ENCODE data around the gene C16orf54. TPM values are rescaled to one million over a fixed set of nuclear protein-coding genes. Genes with fewer than 3 reads are reported as not detected.
"Not testable (repeated sequence)": the region's sequence is repeated elsewhere in the genome, so short reads cannot be mapped to it uniquely, and the experiment has no call there.

The C16orf54 gene
- total RNA-seq, 1 donor from 2014 or later: 2.1 TPM

DNA sequence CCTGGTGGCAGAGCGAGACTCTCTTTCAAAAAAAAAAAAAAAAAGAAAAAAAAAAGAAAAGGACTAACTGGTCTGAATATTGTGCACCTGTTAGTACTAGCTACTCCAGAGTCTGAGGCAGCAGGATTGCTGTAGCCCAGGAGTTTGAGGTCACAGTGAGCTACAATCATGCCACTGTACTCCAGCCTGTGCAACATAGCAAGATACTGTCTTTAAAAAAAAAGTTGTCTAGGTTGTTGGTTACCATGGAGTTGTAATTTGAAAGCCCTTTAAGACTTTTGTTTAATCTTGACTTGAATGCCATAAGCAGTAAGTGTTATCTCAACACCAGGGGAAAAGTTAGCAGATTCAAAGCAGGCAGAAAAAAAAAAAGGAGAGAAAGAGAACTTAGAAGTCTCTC lies 10.9 kb upstream of the C16orf54 start:
- Mint-ChIP-seq H3K36me3 (no peaks in the 10 kb centered on the region), H3K4me1 (ENCODE audit: unreplicated experiment) (peaks cover 12% of the 10 kb centered on the region), H3K4me3 (no peak overlapping the region), H3K9me3 (no peaks in the 10 kb centered on the region), H3K27ac (no peak overlapping the region), H3K27me3 (no peaks in the 10 kb centered on the region)
- TF ChIP-seq CTCF (conservative IDR thresholded peaks at IDR 0.05): no peak
- no peak for DNase-seq (ENCODE audit: extremely low spot score, unreplicated experiment)

DNA sequence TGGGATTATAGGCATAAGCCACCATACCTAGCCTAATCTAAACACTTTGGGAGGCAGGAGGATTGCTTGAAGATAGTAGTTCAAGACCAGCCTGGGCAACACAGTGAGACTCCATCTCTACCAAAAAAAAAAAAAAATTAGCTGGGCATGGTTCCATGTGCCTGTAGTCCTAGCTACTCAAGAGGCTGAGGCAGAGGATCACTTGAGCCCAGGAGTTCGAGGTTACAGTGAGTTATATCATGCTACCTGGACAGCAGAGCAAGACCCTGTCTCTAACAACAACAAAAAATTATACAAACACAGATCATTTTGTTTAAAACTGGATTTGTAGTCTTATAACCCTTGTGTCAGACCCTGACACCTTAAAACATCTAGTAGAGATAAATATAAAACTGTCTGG lies 7.7 kb upstream of the C16orf54 start:
- Mint-ChIP-seq H3K4me3 (no peak overlapping the region), H3K4me1 (ENCODE audit: unreplicated experiment) (peaks cover 5% of the 10 kb centered on the region)

DNA sequence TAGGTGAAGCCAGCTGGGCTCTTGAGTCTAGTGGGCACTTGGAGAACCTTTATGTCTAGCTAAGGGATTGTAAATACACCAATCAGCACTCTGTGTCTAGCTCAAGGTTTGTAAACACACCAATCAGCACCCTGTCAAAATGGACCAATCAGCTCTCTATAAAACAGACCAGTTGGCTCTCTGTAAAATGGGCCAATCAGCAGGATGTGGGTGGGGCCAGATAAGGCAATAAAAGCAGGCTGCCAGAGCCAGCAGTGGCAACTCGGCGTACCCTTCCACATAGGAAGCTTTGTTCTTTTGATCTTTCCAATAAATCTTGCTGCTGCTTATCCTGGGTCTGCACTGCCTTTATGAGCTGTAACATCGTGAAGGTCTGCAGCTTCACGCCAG lies 3.0 kb upstream of the C16orf54 start:
- not testable (repeated sequence) for H3K27ac Mint-ChIP-seq; H3K36me3 Mint-ChIP-seq; H3K27me3 Mint-ChIP-seq; H3K9me3 Mint-ChIP-seq; DNase-seq (ENCODE audit: extremely low spot score, unreplicated experiment); H3K4me1 Mint-ChIP-seq (ENCODE audit: unreplicated experiment); H3K4me3 Mint-ChIP-seq

More for the DNA sequence above, 7.7 kb upstream of the C16orf54 start:
- DNase-seq (ENCODE audit: extremely low spot score, unreplicated experiment): no peak
- no peaks in the 10 kb centered on the region for H3K9me3 Mint-ChIP-seq
- no peaks in the 10 kb centered on the region for H3K27me3 Mint-ChIP-seq
- H3K36me3 Mint-ChIP-seq: no peaks in the 10 kb centered on the region
- no peak for TF ChIP-seq CTCF (conservative IDR thresholded peaks at IDR 0.05)
- no peak overlapping the region for H3K27ac Mint-ChIP-seq

DNA sequence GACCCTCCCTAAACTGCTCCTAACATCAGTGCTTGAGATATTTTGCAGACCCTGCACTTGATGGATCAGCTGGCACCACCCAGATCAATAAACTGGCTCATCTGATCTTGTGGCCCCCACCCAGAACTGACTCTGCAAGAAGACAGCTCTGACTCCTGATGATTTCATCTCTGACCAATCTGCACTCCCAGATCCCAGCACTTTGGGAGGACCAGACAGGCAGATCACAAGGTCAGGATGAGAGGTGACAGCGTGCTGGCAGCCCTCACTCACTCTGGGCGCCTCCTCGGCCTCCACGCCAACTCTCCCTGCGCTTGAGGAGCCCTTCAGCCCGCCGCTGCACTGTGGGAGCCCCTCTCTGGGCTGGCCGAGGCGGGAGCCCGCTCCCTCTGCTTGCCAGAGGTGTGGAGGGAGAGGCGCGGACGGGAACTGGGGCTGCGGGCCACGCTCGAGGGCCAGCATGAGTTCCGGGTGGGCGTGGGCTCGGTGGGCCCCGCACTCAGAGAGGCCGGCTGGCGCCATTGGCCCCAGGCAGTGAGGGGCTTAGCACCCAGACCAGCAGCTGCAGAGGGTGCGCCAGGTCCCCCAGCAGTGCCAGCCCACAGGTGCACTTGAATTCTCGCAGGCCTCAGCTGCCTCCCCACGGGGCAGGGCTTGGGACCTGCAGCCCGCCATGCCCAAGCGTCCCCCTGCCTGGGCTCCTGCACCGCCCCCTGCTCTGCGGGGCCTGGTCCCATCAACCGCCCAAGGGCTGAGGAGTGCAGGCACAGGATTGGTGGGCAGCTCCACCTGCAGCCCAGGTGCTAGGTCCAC lies 2.4 kb upstream of the C16orf54 start:
- Mint-ChIP-seq H3K4me3 (no peak overlapping the region), H3K9me3 (no peaks in the 10 kb centered on the region), H3K27me3 (no peaks in the 10 kb centered on the region), H3K36me3 (no peaks in the 10 kb centered on the region), H3K4me1 (ENCODE audit: unreplicated experiment) (no peaks in the 10 kb centered on the region), H3K27ac (no peak overlapping the region)
- no peak for TF ChIP-seq CTCF (conservative IDR thresholded peaks at IDR 0.05)
- no peak for DNase-seq (ENCODE audit: extremely low spot score, unreplicated experiment)

DNA sequence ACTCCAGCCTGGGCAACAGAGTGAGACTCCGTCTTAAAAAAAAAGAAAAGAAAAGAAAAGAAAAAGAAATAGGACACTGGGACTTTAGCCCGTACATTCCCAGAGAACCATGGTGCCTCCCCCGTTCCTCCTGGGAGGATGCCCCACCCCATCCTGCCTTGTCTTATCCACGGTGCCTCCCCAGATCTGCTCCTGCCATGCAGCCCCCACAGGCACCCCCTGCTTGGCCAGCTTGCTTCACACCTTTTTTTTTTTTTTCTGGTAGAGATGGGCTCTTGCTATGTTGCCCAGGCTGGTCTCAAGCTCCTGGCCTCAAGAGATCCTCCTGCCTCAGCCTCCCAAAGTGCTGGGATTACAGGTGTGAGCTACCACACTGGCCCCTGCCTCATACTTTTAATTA lies 728 bp upstream of the C16orf54 start:
- H3K4me1 Mint-ChIP-seq (ENCODE audit: unreplicated experiment); H3K36me3 Mint-ChIP-seq; H3K27ac Mint-ChIP-seq; H3K9me3 Mint-ChIP-seq; DNase-seq (ENCODE audit: extremely low spot score, unreplicated experiment); H3K27me3 Mint-ChIP-seq; H3K4me3 Mint-ChIP-seq: not testable (repeated sequence)

GRCh38 chr16:29745121-29745852 lies 503 bp downstream of the C16orf54 start:
- Mint-ChIP-seq H3K36me3 (no peaks in the 10 kb centered on the region), H3K4me3 (no peak overlapping the region), H3K9me3 (no peaks in the 10 kb centered on the region), H3K4me1 (ENCODE audit: unreplicated experiment) (no peaks in the 10 kb centered on the region), H3K27me3 (no peaks in the 10 kb centered on the region), H3K27ac (no peak overlapping the region)
- no peak for DNase-seq (ENCODE audit: extremely low spot score, unreplicated experiment)
- TF ChIP-seq CTCF (conservative IDR thresholded peaks at IDR 0.05): no peak
